HEK293 (cell line): ENCODE data around the gene COASY.

Experiments
- KLF1 ChIP-seq: fragments of 450-650 bp; formaldehyde crosslinking; IDR thresholded peaks from 2 replicates; pipeline ENCODE4 v1.5.1; 2016; ENCODE audit warnings: missing biosample characterization, missing genetic modification characterization
- SALL2 ChIP-seq: fragments of 450-650 bp; formaldehyde crosslinking; IDR thresholded peaks from 2 replicates; pipeline ENCODE4 v1.5.0; 2017; ENCODE audit warnings: missing biosample characterization, mild to moderate bottlenecking, missing genetic modification characterization, borderline replicate concordance
- SP7 ChIP-seq: fragments of 450-650 bp; formaldehyde crosslinking; IDR thresholded peaks from 2 replicates; pipeline ENCODE4 v1.5.1; 2016; ENCODE audit warnings: missing biosample characterization, missing genetic modification characterization

DNA sequence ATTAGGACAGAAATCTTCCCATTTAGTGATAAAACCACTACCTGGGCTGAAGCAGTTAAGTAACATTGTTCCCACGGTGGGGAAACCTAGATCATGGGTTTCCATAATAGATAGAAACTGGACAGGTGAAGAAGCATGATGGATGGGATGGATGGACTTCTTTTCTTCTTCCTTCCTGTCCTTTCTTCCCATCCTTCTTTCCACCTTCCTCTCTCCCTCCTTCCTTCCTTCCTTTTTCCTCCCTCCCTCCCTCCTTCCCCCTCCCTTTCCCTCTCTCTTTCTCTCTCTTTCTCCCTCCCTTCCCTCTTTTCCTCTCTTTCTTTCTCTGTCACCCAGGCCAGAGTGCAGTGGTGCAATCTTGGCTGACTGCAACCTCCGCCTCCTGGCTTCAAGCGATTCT lies 12.5 kb downstream of the COASY start:
- no peak for TF ChIP-seq SALL2 (tag by site-specific recombination)
- TF ChIP-seq SP7 (tag by site-specific recombination), result no peak
- no peak for TF ChIP-seq KLF1 (tag by site-specific recombination)
